NCI-H748 treated with DMSO at 0.1 percent for 48 hours (cell line): Measurements from ENCODE around the gene ADAR.
A peak's percentile ranks its signal among the peaks of the same experiment; 100 is the strongest.

Source experiments
- DNase-seq: peaks from one replicate; lab custom pipeline; 2025; lab: John Stamatoyannopoulos, UW

ADAR gene

DNA sequence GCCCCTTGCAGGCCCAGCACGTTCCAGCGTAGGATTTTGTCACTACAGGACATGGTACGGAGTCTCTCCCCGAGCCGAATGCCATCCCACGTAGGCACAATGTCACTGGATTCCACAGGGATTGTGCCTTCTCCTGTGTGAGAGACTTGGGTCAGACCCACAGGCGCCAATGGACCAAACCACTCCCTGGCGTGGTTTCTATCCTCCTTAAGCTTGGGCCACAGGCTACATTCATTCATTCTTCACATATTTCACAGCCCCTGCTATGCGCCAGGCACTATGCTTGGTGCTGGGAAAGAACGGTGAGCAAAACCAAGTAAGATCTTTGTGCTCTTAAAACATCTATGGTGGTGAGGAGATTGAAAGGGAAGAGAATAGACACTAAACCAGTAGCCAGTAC, 21.8 kb downstream of the ADAR start:
- no peak for DNase-seq

DNA sequence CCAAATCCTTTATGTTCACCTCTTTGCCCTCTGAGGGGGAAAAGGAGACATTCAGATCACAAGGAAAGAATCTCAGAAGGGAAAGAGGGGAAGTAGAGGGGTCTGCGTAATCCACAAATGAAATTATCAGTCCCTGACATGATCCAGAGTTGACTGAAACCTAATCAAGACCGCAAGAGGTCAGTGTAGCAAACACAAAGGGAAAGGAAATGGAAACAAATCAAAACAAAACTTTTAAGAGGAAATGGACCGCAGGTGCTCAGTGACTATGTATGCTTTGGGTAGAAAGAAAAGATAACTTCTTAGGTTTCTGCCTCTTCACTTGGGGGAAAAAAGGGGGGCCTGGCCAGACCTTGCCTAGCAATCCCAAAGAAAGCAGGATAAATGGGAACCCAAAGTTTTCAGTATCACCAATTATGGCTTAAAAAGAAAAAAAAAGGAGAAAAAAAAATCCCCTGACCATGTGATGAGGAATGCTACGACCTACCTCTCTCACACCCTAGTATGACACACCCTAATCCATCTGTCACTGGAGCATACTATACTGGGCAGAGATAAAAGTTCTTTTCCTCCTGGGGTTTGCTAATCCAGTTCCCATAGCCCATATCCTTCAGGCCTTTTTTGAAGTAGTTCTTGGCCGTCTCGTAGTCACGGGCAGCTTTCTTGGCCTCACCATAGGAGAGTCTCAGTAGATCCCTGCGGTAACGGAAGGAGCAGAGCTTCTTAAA, 23.6 kb downstream of the ADAR start:
- DNase-seq: no peak

DNA sequence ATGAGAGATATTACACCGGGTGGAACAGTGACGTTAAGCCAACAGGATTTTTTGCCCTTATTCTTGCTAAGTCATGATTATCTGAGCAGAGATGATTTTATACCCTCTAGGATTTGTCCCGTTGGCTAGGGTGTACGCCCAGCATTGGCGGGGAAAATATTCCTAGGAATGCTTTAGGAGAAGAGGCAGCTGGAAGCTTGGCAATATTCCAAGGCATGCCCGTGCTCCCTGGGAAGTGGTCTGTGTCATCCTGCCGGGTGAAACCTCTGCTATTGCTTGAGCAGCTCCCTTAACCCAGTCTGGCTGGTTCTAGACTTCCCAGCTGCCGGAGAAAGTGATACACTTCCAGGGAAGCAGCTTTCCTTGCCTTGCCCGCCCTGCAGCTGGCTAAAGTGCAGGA, 24.2 kb downstream of the ADAR start:
- no peak for DNase-seq

DNA sequence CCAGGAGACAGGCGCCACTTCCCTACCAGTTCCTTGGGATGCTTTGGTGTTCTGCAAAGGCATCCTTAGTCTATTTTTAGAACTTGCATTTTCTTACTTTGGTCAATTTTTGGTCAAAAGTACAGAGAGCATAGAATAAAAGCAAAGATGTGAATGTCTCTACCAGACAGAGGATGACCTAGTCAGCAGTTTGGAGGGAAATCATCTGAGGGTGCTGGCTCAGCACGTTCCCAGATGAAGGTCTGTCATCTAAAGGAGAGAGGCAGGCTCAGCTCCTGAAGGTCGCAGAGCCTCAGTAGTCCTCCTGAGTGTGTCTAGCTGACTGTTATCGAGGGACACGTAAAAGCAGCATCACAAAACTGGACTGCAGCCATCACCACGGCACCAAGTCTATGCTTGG, 25.1 kb downstream of the ADAR start:
- no peak for DNase-seq

DNA sequence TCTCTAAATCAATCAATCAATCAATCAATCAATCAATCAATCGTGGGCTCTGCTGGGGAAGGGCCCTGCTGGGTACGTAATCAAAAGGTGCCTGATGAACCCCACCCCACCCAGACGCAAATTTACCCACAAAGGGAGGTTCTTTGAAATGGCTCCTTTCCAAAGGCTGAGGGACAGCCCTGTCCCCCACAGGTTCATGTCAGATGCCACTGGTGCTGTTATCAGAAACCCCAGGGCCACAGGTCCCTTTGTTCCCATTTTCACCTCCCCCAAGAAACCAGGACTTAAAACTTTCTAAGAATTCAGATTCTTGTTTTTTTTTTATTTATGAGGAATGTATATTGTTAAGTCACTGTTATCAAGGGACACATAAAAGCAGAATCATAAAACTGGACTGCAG, 26.2 kb downstream of the ADAR start:
- DNase-seq: no peak

DNA sequence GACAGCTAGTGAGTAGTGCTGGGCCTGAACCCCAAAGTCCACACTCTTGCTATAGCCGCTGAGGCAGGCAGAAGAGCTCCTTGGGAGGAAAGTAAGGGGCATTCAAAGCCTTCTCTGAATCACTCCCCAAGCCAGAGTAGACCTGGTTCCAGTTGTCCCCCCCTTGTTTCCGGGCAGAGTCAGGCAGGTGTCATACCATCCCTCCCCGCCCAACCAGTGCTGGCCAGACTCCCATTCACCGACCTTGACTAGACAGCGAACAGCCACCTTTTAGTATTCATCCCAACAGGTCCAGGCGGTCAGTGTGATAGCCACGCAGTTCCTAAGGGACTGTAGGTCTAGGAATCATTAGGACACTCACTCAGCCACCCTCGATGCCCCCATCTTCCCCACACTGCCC, 28.6 kb downstream of the ADAR start:
- no peak for DNase-seq

DNA sequence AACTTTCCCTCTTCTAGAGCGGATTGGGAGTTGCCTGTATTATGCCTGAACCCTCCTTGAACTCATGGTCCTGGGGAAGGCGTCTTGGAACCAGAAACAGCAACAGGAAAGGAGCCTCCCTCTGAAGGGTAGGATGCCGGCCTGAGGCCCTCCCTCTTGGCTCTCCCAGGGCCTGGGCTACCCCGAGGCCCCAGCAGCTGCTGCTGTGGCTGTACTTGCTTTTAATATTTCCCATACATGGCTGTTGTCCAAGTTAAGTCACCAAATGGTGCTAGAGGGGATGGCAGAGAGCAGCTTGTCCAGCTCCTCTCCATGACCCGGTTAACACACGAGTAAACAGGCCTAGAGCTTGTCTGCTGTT, 29.9 kb downstream of the ADAR start:
- DNase-seq: no peak

DNA sequence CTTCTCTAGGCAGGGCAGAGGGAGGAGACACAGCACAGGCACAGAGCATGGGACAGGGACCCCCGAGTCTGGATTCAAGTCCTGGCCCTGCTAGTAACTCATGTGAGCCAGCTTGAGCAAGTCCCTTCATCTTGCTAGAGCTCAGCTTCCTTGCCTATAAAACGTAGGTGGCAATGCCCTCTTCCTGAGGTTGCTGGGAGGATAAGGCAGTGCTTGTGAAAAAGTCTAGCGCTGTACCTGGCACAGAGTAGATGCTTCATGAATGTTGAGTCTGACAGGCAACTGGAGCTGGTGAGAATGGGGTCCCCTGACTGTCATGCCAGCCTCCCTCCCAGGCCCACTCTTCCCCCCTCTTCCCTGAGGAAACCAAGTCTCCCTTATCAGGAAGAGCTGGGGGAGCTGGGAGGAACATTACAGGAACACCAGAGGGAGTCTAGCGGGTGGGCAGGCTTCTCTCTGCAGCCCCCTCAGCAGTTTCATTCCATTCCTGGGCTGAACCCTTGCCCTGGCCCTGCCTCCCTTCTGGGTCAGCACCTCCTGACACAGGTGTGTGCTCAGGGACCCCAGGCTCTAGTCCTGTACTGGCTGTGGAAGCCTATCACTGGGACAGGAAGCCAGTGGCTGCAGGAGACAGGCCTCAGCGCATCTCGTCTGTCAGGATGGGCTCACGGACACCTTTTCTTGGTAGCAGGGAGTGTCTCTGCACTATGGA, 30.5 kb downstream of the ADAR start:
- DNase-seq: no peak

DNA sequence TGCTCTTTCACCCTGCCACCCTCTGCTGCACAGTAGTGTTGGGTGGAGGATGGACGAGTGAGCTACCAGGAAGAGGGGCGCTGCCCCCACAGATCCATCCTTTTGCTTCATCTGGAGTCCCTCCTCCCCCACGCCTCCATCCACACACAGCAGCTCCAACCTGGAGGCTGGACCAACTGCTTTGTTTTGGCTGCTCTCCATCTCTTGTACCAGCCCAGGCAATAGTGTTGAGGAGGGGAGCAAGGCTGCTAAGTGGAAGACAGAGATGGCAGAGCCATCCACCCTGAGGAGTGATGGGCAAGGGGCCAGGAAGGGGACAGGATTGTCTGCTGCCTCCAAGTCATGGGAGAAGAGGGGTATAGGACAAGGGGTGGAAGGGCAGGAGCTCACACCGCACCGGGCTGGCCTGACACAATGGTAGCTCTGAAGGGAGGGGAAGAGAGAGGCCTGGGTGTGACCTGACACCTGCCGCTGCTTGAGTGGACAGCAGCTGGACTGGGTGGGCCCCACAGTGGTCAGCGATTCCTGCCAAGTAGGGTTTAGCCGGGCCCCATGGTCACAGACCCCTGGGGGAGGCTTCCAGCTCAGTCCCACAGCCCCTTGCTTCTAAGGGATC, 31.9 kb downstream of the ADAR start:
- no peak for DNase-seq

DNA sequence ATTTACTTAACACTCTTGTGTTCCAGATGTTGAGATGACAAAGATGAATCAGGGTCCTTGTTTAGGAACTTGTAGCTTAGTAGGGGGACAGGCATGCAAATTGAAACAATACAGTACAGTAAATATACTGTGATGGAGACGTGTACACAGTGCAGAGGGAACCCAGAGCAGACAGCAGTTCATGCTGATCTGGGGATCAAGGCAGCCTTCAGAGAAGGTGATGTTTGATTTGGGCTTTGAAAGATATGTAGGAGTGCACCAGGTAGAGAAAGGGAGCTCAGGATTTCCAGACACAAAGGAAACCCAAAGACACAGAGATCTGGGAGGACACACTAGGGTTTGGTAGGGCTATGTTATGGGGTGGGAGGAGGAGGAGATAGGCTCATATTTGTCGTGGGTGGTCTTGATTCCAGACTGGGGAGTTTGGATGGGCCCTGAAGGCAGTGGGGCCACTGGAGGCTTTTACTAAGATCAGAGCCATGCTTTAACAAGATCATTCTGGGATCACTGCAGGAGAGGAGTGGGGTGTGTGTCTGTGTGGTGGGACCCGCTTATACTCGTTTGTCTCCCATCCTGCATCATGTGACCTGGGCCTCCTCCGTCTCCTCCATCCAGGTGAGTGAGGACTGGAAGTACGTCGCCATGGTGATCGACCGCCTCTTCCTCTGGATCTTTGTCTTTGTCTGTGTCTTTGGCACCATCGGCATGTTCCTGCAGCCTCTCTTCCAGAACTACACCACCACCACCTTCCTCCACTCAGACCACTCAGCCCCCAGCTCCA, 32.6 kb downstream of the ADAR start:
- no peak for DNase-seq

DNA sequence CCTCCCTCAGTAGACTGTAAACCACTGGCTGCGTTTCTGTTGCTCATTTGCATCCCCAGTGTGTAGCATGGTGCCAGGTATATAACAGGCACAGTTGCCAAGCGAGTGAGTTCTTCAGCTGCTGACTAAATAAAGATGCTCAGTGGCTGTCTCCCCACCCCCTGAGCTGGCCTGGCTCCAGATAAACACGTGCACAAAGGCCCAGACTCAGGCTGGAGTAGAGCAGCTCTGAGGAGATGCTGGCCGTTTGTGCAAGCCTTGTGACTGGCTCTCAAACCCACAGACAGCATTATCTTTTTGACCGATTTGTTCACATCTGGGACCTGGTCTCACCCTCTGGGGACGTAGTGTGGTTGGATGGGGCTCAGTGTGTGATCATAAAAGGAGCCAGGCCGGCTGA, 33.3 kb downstream of the ADAR start:
- DNase-seq: no peak

DNA sequence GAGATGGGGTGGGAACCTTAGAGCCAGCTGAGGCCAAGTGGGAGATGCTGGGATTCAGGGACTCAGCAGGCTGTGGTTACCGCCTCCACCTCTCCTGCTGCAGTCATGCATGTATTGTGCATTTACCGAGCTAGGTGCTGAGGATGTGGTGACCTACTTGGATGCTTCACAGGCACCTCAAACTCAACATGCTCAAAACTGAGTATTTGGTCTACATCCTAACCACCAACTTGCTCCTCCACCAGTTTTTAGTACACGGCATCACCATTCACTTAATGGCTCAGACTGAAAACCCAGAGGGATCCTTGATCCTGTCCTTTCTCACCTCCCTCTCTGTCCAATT, 34.8 kb downstream of the ADAR start:
- no peak for DNase-seq

DNA sequence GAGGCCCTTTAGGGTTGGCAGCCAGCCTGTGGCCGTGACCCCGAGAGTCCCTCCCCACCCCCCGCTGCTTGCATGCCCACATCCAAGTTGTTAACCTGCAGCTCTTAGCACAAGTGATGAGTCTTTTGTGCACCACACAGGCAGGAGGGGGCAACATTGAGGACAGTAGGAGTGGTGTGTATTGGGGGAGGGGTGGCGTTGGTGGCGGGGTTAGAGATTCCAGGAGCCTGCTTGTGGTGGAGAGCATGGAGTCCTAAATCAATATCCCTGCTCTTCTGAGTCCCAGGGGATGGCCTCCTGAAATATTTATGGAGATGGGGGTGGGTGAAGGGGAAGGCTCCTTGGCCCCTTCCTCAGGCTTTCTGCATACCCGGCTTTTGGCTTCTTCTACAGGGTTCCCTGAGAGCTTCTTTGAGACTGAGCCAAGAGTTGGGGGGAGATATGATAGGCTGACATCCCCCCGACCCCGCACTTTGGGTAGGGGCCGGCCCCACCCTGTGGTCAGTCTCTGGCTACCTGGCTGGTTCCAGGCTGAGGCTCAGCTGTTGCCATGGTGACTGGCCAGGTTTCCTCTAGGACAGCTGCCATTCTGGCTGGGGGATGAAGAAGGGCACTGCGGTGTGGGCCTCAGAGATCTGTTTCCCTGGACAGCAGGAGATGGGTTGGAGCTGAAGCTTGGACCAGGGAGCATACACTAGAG, 35.4 kb downstream of the ADAR start:
- no peak for DNase-seq

DNA sequence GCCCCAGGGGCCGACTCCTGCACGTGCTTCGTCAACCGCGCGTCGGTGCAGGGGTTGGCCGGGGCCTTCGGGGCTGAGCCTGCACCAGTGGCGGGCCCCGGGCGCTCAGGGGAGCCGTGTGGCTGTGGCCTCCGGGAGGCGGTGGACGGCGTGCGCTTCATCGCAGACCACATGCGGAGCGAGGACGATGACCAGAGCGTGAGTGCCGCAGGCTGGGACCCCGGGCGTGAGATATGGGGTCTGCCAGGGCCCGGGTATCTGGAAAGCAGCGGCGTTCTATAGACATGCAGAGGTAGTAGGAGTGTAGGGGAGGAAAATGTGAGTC, 36.1 kb downstream of the ADAR start:
- no peak for DNase-seq

DNA sequence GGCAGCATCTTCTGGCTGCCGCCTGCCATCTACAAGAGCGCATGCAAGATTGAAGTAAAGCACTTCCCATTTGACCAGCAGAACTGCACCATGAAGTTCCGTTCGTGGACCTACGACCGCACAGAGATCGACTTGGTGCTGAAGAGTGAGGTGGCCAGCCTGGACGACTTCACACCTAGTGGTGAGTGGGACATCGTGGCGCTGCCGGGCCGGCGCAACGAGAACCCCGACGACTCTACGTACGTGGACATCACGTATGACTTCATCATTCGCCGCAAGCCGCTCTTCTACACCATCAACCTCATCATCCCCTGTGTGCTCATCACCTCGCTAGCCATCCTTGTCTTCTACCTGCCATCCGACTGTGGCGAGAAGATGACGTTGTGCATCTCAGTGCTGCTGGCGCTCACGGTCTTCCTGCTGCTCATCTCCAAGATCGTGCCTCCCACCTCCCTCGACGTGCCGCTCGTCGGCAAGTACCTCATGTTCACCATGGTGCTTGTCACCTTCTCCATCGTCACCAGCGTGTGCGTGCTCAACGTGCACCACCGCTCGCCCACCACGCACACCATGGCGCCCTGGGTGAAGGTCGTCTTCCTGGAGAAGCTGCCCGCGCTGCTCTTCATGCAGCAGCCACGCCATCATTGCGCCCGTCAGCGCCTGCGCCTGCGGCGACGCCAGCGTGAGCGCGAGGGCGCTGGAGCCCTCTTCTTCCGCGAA, 36.6 kb downstream of the ADAR start:
- no peak for DNase-seq

DNA sequence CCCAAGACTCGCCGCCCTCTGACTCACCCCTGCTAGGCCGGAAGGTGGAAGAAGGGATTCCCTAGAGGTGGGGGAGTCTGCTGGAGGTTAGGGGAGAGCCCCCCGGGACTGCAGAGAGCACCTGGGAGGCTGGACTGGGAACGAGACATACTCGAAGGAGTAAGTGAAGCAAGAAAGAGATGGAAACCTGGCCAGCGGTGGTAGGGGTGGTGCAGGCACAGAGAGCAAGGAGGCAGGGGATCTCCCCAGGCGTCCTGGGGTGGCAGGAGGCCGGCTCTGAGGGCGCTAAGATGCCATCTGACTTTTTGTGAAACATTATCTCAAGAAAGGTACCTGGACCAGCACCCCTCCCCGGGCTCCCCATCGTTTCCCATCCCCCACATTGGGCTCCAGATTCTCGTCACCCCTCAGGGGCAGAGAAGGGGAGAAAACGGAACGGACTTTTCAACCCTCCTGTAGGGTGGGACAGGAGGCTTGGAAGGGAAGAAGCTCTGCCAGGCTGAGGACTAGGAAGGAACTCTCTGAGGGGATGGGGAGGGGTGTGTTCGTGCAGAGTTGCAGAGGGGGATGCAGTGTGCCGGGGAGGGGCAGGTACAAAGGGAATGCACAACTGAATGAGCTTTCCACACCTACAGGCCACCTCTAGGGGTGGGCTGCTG, 39.7 kb downstream of the ADAR start:
- DNase-seq: no peak

DNA sequence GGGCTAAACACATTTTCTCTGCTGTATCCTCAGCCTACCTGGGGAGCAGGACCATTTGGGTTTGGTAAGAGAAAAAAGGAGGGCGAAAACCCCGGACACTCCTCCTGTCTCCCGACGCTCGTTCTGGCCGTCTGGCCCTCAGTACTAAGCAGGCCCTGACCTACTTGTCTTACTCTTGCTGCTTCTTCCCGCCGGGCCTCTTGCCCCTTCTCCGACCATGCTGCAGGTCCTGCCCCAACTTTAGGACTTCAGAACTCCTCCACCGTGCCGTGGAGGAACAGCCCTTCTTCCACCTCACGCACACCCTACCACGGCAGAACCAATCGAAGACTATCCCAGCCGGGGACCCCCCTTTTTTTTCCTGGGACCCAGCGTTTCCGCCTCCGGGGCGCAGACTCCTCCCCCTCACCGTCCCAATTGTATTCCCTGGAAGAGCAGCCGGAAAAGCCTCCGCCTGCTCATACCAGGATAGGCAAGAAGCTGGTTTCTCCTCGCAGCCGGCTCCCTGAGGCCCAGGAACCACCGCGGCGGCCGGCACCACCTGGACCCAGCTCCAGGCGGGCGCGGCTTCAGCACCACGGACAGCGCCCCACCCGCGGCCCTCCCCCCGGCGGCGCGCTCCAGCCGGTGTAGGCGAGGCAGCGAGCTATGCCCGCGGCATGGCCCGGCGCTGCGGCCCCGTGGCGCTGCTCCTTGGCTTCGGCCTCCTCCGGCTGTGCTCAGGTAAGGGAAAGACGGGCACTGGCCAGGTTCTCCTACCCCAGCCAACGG, 40.4 kb downstream of the ADAR start, which contains the start of gene CHRNB2:
Gene CHRNB2 (plus strand): TSS at position 393 of the 771 bp plus-strand sequence. CDS start 267 bp downstream, at position 660.
- peak; percentile 53 for DNase-seq

DNA sequence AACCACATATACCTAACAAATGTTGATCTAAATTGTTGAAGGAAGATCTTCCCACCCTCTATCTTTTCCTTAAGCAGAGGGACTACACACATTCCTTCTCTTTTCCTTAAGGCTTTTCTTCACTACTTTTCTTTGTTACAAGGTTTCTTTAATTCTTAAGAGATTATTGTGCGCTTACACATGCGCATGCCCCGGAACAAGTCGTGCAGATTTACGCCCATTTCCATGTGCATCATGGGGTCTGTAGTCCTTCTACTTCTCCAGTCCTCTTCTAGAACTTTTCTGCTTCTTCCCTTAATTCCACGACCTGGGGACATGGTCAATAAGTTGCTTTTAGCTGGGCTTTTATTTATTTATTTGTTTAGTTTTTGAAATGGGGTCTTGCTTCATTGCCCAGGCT, 42.1 kb downstream of the ADAR start:
- no peak for DNase-seq

DNA sequence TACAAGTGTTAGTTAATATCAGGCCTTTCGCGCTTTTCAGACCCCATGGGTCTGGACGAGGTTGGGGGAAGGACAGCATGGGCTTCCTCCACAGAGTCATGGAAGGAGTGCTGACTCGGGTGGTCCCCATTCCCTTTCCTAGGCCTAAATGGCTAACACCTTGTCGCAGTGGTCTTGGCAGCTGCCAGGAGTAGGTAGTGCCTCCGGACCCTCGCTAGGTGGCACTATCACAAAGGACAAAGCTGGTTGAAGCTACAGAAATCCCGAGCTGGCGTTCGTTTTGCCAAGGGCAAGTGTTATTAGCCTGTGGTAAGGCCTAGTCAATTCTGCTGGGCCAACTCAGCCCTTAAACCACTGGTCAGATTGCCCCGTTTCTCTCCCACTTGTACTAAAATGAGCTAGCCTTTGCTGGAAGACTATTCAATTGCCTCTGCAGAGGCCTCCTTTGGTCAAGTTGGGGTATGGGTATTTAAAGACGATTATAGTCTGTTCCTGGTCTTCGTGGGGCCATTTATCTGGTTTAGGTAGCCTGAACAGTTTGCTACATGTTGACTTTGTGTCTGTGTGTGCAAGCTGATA, 48.4 kb downstream of the ADAR start:
- DNase-seq: peak; percentile 89
